Measurements from ENCODE around the gene CNP. TPM values are rescaled to one million over a fixed set of nuclear protein-coding genes. Genes with fewer than 3 reads are reported as not detected.

The CNP gene
- total RNA-seq, 1 experiment from 2014 or later: 79.9 TPM

- no peak; the same call in 1 of the 2 replicates for ATAC-seq
- H3K4me1 ChIP-seq (ENCODE audit: control insufficient read depth, insufficient read depth, low read length): peaks cover 7% of the 10 kb centered on the region; the same call in 1 of the 2 replicates
- no peak for TF ChIP-seq CTCF (IDR thresholded peaks at IDR 0.05)
- no peak for TF ChIP-seq REST (IDR thresholded peaks at IDR 0.05; ENCODE audit: insufficient read depth in 1 of 2, low read depth in 2 of 2, low read length in 1 of 2)
- no peak for TF ChIP-seq SIN3A (IDR thresholded peaks at IDR 0.05; ENCODE audit: borderline replicate concordance, insufficient read depth, low read depth, low read length)
- 0 out of 2 replicates have a peak, but pooled peaks have one; percentile 40 for TF ChIP-seq TCF7L2 (IDR thresholded peaks at IDR 0.05; ENCODE audit: low read depth, low read length)
- ChIA-PET CTCF (interaction anchor here (0.7 kb wide), 1 partner anchor 11 kb away, joined by 3 read pairs; no protein-coding TSS in a partner anchor), POLR2A (interaction anchor here (0.6 kb wide), 1 partner anchor 48 kb away, joined by 13 read pairs; no protein-coding TSS in a partner anchor)
- peak overlapping the region; percentile 94 for H3K27ac ChIP-seq (ENCODE audit: low read length)
- intact Hi-C loops (cut with micrococcal nuclease; ENCODE audit: unreplicated experiment): no loop called here
- in situ Hi-C loops (cut with HindIII; ENCODE audit: low pct_unique_long_range_greater_than_20kb, low sequenced_read_pairs): no loop called here
- peak overlapping the region; percentile 90 to 93 for H3K4me3 ChIP-seq (ENCODE audit: low read depth in 2 of 2, low read length in 2 of 2)
- no peak for DNase-seq (ENCODE audit: low read depth, low spot score)
- BruUV-seq (replicated peaks): no TSS peak
- no peaks in the 10 kb centered on the region for H3K9me3 ChIP-seq (ENCODE audit: control insufficient read depth, insufficient read depth, low read depth, low read length)
- peaks cover 8% of the 10 kb centered on the region; the same call in 1 of the 2 replicates for H3K36me3 ChIP-seq (ENCODE audit: control insufficient read depth, insufficient read depth, low read length)
- no peaks in the 10 kb centered on the region for H3K27me3 ChIP-seq (ENCODE audit: control insufficient read depth, insufficient read depth, low read length)
Observed at GRCh38 chr17:42017866-42018200, 51.2 kb downstream of the CNP start.

GRCh38 chr17:42018339-42018738 is 51.7 kb downstream of the CNP start:
- CTCF ChIA-PET: interaction anchor here (0.7 kb wide), 1 partner anchor 10 kb away, joined by 3 read pairs; no protein-coding TSS in a partner anchor
- peak overlapping the region; percentile 90 to 93 for H3K4me3 ChIP-seq (ENCODE audit: low read depth in 2 of 2, low read length in 2 of 2)
- H3K27ac ChIP-seq (ENCODE audit: low read length): peak overlapping the region; percentile 94
- in situ Hi-C loops (cut with HindIII; ENCODE audit: low pct_unique_long_range_greater_than_20kb, low sequenced_read_pairs) (no loop called here), intact Hi-C loops (cut with micrococcal nuclease; ENCODE audit: unreplicated experiment) (no loop called here)
- no peak for DNase-seq (ENCODE audit: low read depth, low spot score)
- H3K27me3 ChIP-seq (ENCODE audit: control insufficient read depth, insufficient read depth, low read length): no peaks in the 10 kb centered on the region
- TF ChIP-seq TCF7L2 (IDR thresholded peaks at IDR 0.05; ENCODE audit: low read depth, low read length) (no peak), CTCF (IDR thresholded peaks at IDR 0.05) (no peak), REST (IDR thresholded peaks at IDR 0.05; ENCODE audit: insufficient read depth in 1 of 2, low read depth in 2 of 2, low read length in 1 of 2) (no peak), SIN3A (IDR thresholded peaks at IDR 0.05; ENCODE audit: borderline replicate concordance, insufficient read depth, low read depth, low read length) (no peak)
- no peak for ATAC-seq
- no peaks in the 10 kb centered on the region for H3K9me3 ChIP-seq (ENCODE audit: control insufficient read depth, insufficient read depth, low read depth, low read length)
- POLR2A ChIA-PET: interaction anchor here (0.5 kb wide), 1 partner anchor 16 kb away, joined by 8 read pairs; no protein-coding TSS in a partner anchor
- no TSS peak for BruUV-seq (replicated peaks)
- peaks cover 8% of the 10 kb centered on the region; the same call in 1 of the 2 replicates for H3K36me3 ChIP-seq (ENCODE audit: control insufficient read depth, insufficient read depth, low read length)
- H3K4me1 ChIP-seq (ENCODE audit: control insufficient read depth, insufficient read depth, low read length): peaks cover 7% of the 10 kb centered on the region; the same call in 1 of the 2 replicates

All from Panc1 (cell line).